Islet precursor cell (in vitro differentiated cells): ENCODE data around the gene ISM1.
A peak's percentile ranks its signal among the peaks of the same experiment; 100 is the strongest.

ENCODE experiments used
- DNase-seq: peaks from one replicate; pipeline ENCODE4 v3.0.0-alpha.2; 2018

Gene ISM1

DNA sequence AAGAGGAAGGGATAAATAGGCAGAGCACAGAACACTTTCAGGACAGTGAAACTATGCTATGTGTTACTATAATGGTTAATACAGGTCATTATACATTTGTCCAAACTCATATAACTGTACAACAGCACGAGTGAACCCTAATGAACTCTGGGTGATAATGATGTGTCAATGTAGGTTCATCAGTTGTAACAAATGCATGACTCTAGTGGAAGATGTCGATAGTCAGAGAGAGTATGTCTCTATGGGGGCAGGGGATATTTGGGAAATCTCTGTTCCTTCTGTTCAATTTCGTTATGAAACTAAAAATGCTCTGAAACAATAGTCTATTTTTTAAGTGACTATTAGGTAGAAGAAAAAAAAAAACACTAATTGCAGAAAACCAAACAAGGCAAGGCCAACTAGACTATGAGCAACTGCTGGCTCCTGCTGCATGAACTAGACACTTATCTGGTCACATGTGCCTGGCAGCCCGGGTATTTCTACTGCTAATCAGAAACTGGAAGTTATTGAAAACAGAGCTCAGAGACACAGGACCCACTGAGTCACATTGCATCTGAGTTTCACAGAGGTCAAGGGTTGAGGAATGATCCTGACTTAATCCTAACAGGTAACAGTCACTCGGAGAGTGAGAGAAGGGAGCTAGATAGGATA is 97.9 kb downstream of the ISM1 start:
- DNase-seq = no peak

DNA sequence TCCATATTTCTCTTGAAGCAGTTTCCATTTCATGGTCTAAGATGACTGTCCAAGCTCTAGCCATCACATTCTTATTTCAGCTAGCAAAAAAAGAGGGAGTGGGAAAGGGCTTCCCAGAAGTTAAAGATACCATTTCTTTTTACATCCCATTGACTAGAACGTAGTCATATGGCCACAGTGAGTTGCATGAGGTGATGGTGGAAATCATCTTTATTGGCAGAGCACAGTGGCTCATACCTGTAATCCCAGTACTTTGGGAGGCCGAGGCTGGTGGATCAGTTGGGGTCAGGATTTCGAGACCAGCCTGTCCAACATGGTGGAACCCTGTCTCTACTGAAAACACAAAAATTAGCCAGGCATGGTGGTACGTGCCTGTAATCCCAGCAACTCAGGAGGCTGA is 99.6 kb downstream of the ISM1 start:
- no peak for DNase-seq

DNA sequence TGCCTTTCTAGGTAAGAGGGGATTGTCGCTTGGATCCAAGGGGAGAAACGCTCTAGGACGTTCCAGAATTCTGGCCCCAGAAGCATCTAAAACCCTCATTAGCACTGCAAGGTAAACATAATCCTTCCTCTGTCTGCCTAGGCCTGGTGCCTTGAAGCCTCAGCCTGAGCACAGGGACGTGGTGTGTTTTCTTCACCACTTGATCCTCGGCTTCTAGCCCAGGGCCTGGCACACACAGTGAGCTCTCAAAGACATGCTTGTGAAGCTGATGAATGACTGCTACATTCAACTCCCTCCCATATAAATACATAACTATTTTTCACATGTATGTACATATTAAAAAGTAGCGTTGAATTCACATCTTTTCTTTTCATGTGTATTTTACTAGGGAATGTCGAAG is 100.3 kb downstream of the ISM1 start:
- no peak for DNase-seq

DNA sequence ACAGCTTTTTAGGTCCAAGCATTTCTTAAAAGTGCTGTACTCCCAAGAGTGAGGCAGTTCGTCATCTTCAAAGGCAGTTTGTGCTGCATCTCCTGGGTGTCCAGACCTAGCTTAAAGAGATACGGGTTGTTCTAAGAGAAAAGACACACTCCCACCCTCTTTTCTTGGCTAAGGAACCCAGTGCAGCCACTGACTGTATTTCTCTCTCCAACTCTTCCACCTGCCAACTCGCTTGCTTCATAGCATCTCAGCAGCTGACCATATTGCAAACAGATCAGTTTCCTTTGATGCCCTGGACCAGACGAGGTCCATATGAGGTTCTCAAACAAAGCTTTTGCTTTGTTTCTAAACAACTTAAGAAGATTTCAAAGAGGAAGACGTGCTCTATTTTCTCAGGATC is 101.1 kb downstream of the ISM1 start:
- peak; percentile 59 for DNase-seq

DNA sequence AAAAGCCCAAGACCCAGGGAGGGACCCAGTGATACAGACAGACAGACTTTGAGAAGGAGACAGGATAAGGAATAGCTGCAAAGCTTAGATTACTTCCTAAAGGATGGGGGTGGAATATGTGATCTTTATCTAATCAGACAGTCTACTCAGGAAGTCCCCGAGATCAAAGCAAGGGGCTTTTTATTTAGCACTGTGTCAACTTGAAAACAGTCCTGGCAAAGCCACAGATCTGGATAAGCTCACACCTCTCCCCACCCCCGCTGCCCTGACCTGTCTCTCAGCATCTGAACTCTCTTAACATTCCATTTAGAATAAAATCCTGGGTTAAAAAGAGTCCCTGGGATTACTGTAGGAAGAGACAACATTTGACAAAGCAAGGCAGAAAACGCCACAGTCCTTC is 101.5 kb downstream of the ISM1 start:
- DNase-seq = peak; percentile 92

DNA sequence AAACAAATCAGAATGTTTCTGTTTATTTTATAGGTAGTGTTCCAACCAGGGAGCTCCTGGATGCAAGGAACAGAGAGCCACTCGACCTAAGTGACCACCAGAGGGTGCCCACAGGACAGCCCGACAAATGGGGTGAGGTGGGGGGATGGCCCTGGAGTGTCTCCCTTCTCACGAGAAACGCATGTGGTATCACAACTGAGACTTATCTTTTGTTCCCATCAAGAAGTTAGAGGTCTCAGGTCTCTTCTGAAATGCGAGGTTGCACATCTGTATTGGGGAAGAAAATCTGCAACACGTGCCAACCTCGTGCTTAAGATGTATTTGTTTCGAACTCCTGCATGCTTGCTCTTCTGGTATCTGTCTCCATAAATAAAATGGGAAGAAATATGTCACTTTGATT is 104.0 kb downstream of the ISM1 start:
- no peak for DNase-seq

DNA sequence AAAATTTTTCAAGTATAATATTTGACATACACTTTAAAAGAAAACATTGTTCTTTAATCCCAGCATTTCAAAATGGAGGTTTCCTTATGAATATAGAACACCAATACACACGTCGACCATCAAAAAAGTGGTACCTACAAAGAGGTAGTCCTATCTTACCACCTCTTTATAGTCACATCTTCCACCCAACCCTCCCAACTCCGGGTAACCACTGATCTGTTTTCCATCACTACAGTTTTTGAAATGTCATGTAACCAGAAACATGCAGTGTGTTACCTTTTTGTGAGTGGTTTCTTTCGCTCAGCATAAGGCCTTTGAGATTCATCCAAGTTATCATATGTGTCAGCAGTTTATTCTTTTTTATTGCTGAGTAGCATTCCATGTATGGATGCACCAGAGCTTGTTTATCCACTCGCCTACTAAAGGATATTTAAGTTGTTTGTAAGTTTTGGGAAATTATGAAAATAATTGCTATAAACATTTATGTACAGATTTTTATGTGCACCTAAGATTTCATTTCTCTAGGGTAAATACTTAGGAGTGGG is 104.8 kb downstream of the ISM1 start:
- no peak for DNase-seq

DNA sequence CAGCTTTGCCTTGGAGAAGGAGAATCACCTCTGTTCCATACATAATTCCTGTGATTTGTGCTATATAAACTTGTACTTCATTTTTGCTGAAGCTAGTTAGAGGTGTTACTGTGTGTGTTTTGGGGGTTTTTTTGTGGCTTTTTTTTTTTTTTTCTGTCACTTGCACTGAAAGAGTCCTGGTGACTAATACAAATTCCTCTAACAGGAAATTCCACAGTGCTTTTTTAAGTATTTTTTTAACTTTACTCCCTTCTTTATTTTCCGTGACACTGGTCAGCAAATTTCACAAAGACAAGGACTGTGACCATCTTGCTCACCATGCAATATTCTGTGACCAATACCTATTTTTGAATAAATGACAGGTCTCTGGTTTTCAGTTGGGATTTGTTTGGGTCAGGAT is 110.5 kb downstream of the ISM1 start:
- no peak for DNase-seq

DNA sequence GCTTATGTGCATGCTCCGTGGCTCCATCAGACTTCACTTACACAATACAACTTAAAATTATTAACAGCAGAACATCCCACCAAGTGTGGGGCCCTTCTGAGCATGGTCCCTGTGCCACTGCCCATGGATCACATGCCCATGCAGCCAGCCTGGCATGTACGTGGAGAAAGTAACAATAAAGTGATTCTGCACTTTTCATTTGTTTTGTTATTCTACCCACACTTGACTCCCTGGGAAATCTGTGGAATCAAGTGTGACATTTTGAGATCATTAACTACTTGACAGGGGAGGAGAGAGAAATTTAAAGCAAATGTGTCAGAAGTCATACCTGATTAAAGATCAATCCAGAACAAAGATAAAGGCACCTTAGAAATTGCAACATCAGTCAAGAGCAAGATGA is 112.0 kb downstream of the ISM1 start:
- no peak for DNase-seq

DNA sequence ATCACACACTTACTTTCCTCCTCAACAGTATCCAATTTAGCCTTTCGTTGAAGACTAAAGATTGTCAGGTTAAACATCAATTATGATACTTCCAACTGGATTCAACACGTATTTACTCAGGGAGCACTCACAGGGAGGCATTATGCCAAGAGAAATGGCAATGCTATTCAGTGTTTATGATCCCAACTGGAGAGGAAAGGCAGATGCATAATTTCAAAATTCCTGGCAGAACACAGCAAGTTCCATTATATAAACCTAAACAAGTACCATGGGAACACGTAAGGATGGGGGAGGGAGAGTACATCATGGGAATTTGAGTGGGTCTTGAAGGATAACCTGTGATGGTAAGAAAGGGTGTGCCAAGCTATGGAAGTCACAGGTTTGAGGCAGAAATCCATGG is 112.7 kb downstream of the ISM1 start:
- no peak for DNase-seq

DNA sequence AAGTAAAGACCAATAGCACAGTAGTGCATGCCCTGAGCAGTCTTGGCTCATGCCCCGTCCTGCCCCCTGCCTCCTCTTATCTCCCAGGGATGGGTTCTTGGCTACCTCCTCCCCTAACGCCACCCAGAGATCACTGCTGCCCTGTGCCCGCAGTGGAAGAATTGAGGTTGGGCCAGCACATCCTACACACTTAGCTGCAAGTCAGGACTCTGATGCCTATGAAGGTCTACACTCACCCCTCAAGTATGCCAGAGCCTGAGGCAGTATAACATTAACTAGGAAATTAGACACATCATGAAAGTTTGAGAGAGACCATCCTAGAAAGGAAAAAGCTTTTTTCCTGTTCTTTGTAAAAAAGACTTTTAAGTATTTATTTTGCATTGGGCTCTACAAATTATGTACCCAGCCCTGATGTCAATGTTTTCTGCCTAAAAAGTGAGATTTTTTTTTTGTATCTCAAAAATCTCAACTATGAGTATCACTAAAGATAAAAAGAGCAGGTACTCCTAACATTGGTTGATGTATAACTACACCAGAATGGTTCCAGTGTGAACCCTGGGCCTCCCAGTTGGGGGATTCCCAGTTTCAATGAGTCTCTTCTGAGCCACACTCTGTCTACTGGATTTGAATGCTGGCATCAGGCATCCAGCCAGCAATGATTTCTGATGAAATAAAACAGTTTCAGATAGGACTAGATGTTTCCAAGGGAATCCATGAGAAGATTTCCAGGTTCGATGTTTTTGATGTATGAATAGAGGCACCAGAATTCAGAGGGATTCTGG is 115.4 kb downstream of the ISM1 start:
- peak; percentile 60 for DNase-seq

DNA sequence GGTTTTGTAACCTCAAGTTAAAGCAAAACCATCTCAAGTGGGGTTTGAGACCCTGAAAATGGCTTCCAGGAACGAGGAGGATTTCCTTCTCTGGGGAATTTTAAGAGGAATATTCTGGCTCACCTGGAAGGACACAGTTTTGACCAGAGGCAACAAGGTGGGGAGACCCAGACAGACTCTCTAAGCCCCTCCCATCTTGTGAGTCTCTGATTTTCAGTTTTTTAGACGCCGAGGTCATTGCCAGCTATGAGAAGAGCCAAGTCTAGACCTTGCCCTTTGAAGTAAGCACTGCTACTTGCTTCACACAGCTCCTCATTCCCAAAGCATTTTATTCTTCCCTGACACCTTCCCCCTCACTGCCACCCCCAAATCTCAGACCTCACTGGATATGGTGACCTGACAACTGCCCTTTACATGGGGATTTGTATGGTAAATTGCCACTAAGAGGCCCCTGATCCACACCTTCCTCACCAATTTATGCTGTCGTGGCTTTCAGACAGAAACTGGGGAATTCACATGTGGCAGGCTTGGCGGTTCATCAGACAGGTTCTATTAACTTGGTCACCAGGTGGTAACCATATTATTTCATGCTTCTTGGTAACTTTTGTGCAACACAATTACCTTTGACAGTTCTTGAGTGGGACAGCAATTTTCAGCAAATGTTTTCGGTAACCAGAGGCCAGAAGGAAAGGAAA is 116.2 kb downstream of the ISM1 start:
- DNase-seq = no peak

DNA sequence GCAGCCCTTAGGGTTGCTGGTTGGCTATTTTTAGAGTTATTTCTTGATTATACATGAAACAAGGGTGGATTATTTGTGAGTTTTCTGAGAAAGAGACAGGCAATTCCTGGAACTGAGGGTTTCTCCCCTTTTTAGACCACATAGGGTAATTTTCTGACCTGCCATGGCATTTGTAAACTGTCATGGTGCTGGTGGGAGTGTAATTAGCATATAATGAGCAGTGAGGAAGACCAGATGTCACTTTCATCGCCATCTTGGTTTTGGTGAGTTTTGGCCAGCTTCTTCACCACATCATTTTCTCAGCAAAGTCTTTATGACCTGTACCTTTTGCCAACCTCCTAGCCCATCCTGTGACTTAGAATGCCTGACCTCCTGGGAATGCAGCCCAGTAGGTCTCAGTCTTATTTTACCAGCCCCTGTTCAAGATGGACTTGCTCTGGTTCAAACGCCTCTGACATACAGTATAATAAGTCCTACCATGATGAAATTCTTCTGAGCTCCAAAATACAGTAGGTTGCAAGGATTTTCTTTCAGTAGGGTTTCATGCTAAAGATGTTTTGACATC is 117.1 kb downstream of the ISM1 start:
- no peak for DNase-seq

DNA sequence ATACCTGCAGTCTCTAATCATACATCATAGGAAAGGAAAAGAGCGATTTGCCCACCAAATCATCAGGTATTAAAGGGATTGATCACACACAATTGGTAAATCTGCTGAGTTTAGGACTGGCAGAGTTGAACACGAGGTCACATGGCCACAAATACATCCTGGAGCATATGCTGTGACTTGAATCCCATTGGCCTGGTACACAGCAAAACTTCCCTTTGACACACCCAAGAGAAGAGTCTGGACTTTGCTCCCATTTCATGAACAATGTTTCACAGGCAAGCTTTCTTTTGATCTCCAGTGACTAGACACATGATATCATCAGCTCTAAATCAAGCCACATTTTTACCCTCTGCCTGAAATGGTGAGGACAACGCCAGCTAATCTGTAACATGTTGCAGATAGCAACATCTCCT is 117.9 kb downstream of the ISM1 start:
- no peak for DNase-seq

DNA sequence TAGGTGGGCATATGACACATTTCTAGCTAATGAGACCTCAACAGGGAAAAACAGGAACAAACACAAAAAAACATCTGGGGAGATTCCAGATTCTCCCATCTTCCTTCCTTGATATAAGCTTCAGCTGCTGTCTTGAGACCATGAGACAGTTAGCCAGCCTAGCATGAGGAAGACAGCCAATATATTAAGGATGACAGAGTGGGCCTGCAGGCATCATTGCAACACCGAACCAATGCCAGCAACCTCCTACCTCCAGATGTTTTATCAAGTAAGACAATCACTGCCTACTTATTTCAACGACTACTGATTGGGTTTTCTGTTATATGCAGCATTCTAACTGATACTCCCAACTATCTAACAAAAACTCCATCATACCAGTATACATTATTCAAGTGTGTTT is 119.0 kb downstream of the ISM1 start:
- DNase-seq = no peak

DNA sequence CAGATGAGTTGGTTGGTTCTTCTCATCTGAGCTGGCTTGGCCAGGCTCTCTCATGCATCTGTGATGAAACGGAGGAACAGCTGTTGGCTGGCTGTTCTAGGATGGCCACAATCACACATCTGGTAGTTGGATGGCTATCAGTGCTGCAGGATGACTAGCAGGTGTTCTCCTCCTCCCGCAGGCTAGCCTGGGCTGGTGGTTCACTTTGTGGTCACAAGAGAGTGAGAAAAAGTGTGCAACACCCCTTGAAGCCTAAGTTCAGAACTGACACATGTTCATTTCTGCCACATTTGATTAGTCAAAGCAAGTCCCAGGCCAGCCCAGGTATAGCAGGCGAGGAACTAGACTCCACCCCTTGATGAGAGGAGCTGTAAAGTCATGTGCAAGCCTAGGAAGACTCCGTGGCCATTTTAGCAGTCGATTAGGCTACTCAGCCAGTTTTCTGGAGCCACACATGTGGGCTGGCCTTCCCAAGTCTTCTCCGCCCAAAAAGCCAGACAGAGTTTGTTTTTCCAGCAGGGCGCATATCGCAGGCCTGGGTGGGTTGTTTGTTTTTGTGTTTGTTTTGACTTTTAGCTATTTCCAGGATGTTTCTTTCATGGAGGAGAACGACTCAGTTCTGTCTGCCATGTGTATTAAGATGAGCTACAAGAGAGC is 120.8 kb downstream of the ISM1 start:
- no peak for DNase-seq

DNA sequence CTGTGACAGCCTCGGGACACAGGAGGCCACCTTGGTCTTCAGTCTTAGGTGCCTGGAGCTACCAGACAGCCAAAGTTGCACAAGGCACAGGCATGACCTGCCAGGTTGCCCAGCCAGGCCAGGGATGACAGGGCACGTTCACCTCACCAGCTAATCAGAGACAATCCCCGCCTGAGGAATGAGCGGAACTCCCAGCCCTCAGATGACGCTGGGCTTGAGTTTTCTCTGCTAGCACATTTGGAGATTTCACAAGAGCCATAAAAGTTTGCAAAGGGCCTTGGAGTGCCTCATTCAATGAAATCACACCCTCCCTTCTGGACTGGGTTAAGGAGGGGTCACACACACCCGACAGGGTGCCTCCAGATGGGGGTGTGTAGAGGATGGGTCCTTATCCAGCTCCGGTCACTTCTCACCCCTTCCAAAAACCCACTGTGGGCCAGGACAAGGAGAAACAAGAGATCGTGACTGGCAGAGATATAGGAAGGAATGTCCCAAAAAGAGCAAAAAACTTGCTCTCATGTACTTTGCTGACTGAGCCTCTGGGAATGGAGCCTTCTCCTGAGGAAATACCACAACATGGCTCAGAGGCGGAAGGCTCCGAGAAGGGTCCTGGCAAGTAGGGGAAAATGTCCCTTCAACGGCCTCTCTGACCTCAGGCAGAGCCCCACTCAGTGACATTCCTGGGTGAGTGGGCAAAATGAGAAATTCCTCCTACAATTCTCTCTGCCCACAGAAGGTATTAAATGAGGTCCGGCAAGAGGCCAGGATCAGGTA is 121.6 kb downstream of the ISM1 start:
- peak; percentile 73 for DNase-seq

DNA sequence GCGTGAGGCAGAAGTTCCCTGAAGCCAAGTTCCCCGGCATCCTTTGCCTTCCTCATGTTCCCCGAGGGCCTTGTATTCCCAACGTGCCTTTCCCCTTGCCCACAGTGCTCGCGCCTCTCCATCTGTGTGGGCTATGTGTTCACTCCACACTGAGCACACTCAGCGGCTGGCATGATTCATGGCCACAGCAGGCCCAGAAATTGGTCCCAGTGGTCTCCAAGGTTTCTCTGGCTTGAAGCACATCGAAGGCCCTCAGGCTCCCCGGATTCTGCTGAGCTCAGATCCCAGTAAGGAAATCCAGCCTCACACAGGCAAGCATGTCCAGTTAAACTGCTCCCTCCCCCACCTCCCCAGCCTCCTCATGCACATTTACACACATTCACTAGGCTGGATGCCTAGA is 123.6 kb downstream of the ISM1 start:
- DNase-seq = peak; percentile 61

DNA sequence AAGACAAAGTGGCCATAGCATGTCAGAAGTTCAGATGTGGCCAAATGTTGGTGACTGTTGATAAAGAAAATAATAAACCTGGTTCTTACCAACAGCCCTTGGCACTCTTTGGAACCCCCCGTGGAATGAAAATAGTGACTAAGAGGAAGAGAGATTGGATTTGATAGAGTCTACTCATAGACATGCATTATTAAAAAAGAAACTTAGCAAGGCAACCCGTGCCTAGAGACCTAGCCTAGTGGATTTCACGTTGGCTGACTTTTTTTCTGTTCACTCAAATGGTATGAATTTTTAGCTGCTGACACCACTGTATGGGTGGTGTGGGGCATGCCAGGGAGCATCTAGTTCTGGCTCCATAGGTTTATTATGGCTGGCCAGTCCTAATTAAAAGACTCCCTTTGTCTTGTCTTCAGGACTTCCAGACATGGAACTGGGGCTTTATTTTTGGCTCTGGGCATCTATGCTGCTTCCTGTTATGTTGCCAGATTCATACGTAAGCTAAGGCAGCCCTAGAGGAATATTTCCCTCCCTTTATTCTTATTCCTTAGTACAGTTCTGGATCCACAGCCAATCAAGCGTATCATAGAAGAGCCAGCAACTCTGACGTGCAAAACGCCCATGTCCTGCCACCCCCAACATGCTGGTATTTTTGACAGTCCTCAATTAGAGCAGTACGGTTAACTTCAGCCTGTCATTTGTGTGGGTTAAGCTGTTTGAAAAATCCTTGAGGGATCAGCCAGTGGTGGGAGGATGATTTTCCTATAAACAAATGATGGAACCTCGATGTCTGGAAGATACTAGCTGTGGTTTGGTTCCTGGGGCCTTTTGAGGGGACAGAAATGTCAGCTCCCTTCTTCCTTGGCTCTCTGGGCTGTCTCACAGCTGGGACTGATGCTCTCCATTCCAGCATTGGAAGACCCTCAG is 127.5 kb downstream of the ISM1 start:
- DNase-seq = no peak

DNA sequence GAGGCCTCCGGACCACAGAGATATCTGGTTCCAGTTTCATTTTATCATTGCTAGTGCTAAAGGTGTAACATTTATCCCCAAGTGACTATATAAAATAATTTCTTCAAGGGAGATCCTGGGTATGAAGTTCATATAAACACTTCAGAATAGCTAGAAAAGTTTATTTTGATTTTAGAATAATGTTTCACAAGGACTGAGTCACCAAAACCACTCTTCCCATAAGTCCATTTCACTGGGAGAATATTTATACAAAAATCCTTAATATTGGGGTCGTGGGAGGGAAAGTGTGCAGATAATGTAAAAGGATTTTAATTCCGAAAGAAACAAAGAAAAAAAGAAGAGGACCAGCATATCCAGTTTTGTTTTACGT is 128.1 kb downstream of the ISM1 start:
- no peak for DNase-seq
